Panc1 (cell line): ENCODE data around the gene TRAK2. TPM values are rescaled to one million over a fixed set of nuclear protein-coding genes. Genes with fewer than 3 reads are reported as not detected.

ENCODE experiments used
- ATAC-seq: fragments of 200-7000 bp; cut with Tn5 transposase; 2 replicates; pipeline ENCODE4 v1.9.1; 2020; ENCODE audit warnings: mild to moderate bottlenecking, moderate library complexity
- BruUV-seq: library from RNA; stranded (reverse); fragments of 400-500 nt; replicated peaks from 2 replicates; lab custom pipeline; 2021; lab: Mats Ljungman, UMichigan
- CTCF ChIA-PET: fragments of 300-600 bp; sonication (Branson Sonifier 250); formaldehyde crosslinking; loops from one replicate; lab custom pipeline; 2022; ENCODE audit warnings: antibody characterized with exemption; lab: Charles Lee
- POLR2A ChIA-PET: fragments of 300-600 bp; sonication (Branson Sonifier 250); formaldehyde crosslinking; loops from one replicate; lab custom pipeline; 2022; ENCODE audit warnings: antibody characterized with exemption; lab: Charles Lee
- DNase-seq: peaks from one replicate; pipeline ENCODE4 v3.0.0-alpha.2; 2010; ENCODE audit warnings: low read depth, low spot score
- H3K27ac ChIP-seq: 2 replicates; pipeline ENCODE4 v1.5.1; 2011; ENCODE audit warnings: mild to moderate bottlenecking, low read length, inconsistent platforms
- H3K27me3 ChIP-seq: fragments of 200-500 bp; sonication (Bioruptor generic); 2 replicates; pipeline ENCODE4 v1.6.0; 2014; ENCODE audit warnings: low read length, inconsistent platforms; ENCODE audit not compliant: control insufficient read depth, insufficient read depth
- H3K36me3 ChIP-seq: fragments of 200-500 bp; sonication (Bioruptor generic); 2 replicates; pipeline ENCODE4 v1.5.1; 2014; ENCODE audit warnings: inconsistent platforms, mild to moderate bottlenecking, low read length, moderate library complexity; ENCODE audit not compliant: control insufficient read depth, insufficient read depth
- H3K4me1 ChIP-seq: 2 replicates; pipeline ENCODE4 v1.5.1; 2011; ENCODE audit warnings: inconsistent platforms, mild to moderate bottlenecking, low read length, moderate library complexity; ENCODE audit not compliant: control insufficient read depth, insufficient read depth
- H3K4me3 ChIP-seq, 2 experiments: 2 replicates each; pipeline ENCODE4 v1.5.1; 2011 to 2012; ENCODE audit warnings: low read depth in 2 of 2, low read length in 2 of 2, mild to moderate bottlenecking in 2 of 2, inconsistent platforms in 1 of 2, moderate library complexity in 1 of 2
- H3K9me3 ChIP-seq: fragments of 200-500 bp; sonication (Bioruptor generic); 2 replicates; pipeline ENCODE4 v1.5.1; 2014; ENCODE audit warnings: low read depth, mild to moderate bottlenecking, inconsistent platforms, low read length, moderate library complexity; ENCODE audit not compliant: control insufficient read depth, insufficient read depth
- POLR2AphosphoS5 ChIP-seq: IDR thresholded peaks from 2 replicates; pipeline ENCODE4 v1.6.1; 2012; ENCODE audit warnings: mild to moderate bottlenecking, low read depth, low read length, moderate library complexity
- SIN3A ChIP-seq: IDR thresholded peaks from 2 replicates; pipeline ENCODE4 v1.6.1; 2012; ENCODE audit warnings: low read depth, mild to moderate bottlenecking, low read length, moderate library complexity, borderline replicate concordance; ENCODE audit not compliant: insufficient read depth
- TCF7L2 ChIP-seq: IDR thresholded peaks from 2 replicates; pipeline ENCODE4 v1.6.1; 2011; ENCODE audit warnings: mild to moderate bottlenecking, low read depth, low read length, inconsistent platforms
- in situ Hi-C: cut with HindIII; loops from 2 replicates; pipeline ENCODE4 v1.10.0; 2016; ENCODE audit warnings: low sequenced_read_pairs, low pct_unique_long_range_greater_than_20kb
- intact Hi-C: fragments of 100-400 bp; cut with micrococcal nuclease; formaldehyde crosslinking; loops from one replicate; pipeline ENCODE4 v1.10.0; 2022; ENCODE audit not compliant: unreplicated experiment
- total RNA-seq: library from RNA; stranded (reverse); gene quantifications from one replicate; pipeline ENCODE4 v1.2.1, GENCODE V29; 2021; ENCODE audit not compliant: unreplicated experiment
- TF ChIP-seq, protein P1 (sequence below): fragments of 450-650 bp; IDR thresholded peaks from 2 replicates; pipeline ENCODE4 v1.5.1; 2017; ENCODE audit warnings: mild to moderate bottlenecking
- TF ChIP-seq, protein P2 (sequence below), 2 experiments: IDR thresholded peaks; 2 replicates each; pipeline ENCODE4 v1.6.1; 2011 to 2012; ENCODE audit warnings: low read depth in 2 of 2, control low read depth in 1 of 2, low read length in 1 of 2, mild to moderate bottlenecking in 1 of 2, moderate library complexity in 1 of 2; ENCODE audit not compliant: insufficient read depth in 1 of 2

TRAK2 gene
- total RNA-seq, 1 experiment from 2014 or later: 35.7 TPM

DNA sequence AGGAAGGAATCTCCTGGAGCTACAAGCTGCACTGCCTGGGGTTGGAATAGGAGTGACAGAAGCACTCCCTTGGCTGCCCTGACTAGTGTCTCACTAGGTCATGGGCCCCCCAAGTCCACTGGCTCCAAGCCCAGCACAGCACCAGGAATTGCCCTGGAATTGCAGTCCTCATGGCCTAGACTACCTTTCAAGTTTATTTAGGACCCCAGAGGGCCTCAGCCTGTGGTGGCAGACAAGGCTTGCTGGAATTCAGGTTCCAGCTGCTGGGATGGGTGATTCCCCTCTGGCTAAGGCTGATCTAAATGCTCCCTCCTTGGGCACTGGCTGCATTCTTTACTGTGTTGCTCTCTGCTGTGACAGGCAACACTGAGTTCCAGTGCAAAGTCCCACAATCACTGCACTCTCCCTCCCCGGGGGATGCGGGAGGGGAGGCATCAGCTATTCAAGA lies 14.3 kb upstream of the TRAK2 start:
- CTCF ChIA-PET: interaction anchor here (0.6 kb wide), 1 partner anchor 1536 kb away, joined by 7 read pairs; no protein-coding TSS in a partner anchor
- POLR2A ChIA-PET: no interaction called here

DNA sequence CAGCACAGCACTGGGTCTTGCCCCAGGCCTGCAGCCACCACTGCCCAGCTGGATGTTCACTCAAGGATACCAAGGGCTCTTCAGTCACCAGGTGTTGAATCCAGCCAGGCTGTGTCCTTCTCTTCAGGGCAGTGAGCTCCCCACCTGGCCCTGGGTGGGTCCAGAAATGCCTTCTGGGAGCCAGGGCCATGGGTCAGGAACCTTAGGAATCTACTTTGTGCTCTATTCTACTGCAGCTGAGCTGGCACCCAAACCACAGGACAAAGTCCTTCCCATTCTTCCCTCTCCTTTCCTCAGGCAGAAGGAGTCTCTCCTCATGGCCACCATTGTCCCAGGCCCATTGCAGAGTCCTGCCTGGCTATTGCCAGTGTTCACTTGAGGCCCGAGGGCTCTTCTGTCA lies 13.3 kb upstream of the TRAK2 start:
- Histone ChIP-seq H3K4me1 (no peaks in the 10 kb centered on the region), H3K27ac (no peak overlapping the region), H3K9me3 (no peaks in the 10 kb centered on the region), H3K36me3 (no peaks in the 10 kb centered on the region), H3K27me3 (no peaks in the 10 kb centered on the region), H3K4me3 (no peak overlapping the region)
- CTCF ChIA-PET: no interaction called here
- TF ChIP-seq POLR2AphosphoS5: no peak
- TF ChIP-seq, protein P1, sequence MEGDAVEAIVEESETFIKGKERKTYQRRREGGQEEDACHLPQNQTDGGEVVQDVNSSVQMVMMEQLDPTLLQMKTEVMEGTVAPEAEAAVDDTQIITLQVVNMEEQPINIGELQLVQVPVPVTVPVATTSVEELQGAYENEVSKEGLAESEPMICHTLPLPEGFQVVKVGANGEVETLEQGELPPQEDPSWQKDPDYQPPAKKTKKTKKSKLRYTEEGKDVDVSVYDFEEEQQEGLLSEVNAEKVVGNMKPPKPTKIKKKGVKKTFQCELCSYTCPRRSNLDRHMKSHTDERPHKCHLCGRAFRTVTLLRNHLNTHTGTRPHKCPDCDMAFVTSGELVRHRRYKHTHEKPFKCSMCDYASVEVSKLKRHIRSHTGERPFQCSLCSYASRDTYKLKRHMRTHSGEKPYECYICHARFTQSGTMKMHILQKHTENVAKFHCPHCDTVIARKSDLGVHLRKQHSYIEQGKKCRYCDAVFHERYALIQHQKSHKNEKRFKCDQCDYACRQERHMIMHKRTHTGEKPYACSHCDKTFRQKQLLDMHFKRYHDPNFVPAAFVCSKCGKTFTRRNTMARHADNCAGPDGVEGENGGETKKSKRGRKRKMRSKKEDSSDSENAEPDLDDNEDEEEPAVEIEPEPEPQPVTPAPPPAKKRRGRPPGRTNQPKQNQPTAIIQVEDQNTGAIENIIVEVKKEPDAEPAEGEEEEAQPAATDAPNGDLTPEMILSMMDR: no peak
- TF ChIP-seq, protein P2, sequence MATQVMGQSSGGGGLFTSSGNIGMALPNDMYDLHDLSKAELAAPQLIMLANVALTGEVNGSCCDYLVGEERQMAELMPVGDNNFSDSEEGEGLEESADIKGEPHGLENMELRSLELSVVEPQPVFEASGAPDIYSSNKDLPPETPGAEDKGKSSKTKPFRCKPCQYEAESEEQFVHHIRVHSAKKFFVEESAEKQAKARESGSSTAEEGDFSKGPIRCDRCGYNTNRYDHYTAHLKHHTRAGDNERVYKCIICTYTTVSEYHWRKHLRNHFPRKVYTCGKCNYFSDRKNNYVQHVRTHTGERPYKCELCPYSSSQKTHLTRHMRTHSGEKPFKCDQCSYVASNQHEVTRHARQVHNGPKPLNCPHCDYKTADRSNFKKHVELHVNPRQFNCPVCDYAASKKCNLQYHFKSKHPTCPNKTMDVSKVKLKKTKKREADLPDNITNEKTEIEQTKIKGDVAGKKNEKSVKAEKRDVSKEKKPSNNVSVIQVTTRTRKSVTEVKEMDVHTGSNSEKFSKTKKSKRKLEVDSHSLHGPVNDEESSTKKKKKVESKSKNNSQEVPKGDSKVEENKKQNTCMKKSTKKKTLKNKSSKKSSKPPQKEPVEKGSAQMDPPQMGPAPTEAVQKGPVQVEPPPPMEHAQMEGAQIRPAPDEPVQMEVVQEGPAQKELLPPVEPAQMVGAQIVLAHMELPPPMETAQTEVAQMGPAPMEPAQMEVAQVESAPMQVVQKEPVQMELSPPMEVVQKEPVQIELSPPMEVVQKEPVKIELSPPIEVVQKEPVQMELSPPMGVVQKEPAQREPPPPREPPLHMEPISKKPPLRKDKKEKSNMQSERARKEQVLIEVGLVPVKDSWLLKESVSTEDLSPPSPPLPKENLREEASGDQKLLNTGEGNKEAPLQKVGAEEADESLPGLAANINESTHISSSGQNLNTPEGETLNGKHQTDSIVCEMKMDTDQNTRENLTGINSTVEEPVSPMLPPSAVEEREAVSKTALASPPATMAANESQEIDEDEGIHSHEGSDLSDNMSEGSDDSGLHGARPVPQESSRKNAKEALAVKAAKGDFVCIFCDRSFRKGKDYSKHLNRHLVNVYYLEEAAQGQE (IDR thresholded peaks at IDR 0.05; ENCODE audit: insufficient read depth in 1 of 2, low read depth in 2 of 2, low read length in 1 of 2): no peak
- no TSS peak for BruUV-seq
- POLR2A ChIA-PET: no interaction called here
- ATAC-seq: no peak
- in situ Hi-C loops: no loop called here
- intact Hi-C loops: no loop called here
- DNase-seq: no peak

More for the DNA sequence above, 14.3 kb upstream of the TRAK2 start:
- H3K27me3 ChIP-seq: no peaks in the 10 kb centered on the region
- ATAC-seq (no peak), DNase-seq (no peak)
- in situ Hi-C loops (no loop called here), intact Hi-C loops (no loop called here)
- no peaks in the 10 kb centered on the region for H3K4me1 ChIP-seq
- no peak overlapping the region for H3K27ac ChIP-seq
- no peak overlapping the region for H3K4me3 ChIP-seq
- H3K36me3 ChIP-seq: no peaks in the 10 kb centered on the region
- BruUV-seq: no TSS peak
- TF ChIP-seq POLR2AphosphoS5 (no peak), SIN3A (no peak), TCF7L2 (no peak)
- TF ChIP-seq, protein P2 (IDR thresholded peaks at IDR 0.05; ENCODE audit: insufficient read depth in 1 of 2, low read depth in 2 of 2, low read length in 1 of 2): no peak
- TF ChIP-seq, protein P1: no peak
- no peaks in the 10 kb centered on the region for H3K9me3 ChIP-seq
